GM15510 (cell line): ENCODE results near the gene TAGLN2.

Source experiments
- POLR2A ChIP-seq: IDR thresholded peaks from 3 replicates; pipeline ENCODE4 v1.6.1; 2011; ENCODE audit warnings: borderline replicate concordance; ENCODE audit not compliant: insufficient read length; ENCODE audit errors: extremely low read depth

Gene TAGLN2

GRCh38 chr1:159924791-159925718, at the start of gene TAGLN2:
TAGLN2 (minus strand) TSS chr1:159925507; CDS start chr1:159920509, 4,998 bp downstream.
- peak; percentile 98 for TF ChIP-seq POLR2A

- no peak for TF ChIP-seq POLR2A
These were observed 49.2 kb upstream of the TAGLN2 start for GRCh38 chr1:159974350-159974965.

- no peak for TF ChIP-seq POLR2A
These were observed 48.1 kb upstream of the TAGLN2 start for GRCh38 chr1:159973350-159973940.

- no peak for TF ChIP-seq POLR2A
These were observed 47.3 kb upstream of the TAGLN2 start for GRCh38 chr1:159972443-159973205.

- no peak for TF ChIP-seq POLR2A
These were observed 45.6 kb upstream of the TAGLN2 start for GRCh38 chr1:159970932-159971342.

GRCh38 chr1:159968901-159969300, 43.6 kb upstream of the TAGLN2 start:
- TF ChIP-seq POLR2A, result no peak

GRCh38 chr1:159965263-159965662, 40.0 kb upstream of the TAGLN2 start:
- no peak for TF ChIP-seq POLR2A

GRCh38 chr1:159964144-159964543, 38.8 kb upstream of the TAGLN2 start:
- no peak for TF ChIP-seq POLR2A

- TF ChIP-seq POLR2A, result no peak
These were observed 36.9 kb upstream of the TAGLN2 start for GRCh38 chr1:159962176-159962575.

- no peak for TF ChIP-seq POLR2A
These were observed 36.3 kb upstream of the TAGLN2 start for GRCh38 chr1:159961636-159962035.

- no peak for TF ChIP-seq POLR2A
These were observed 35.5 kb upstream of the TAGLN2 start for GRCh38 chr1:159960721-159961381.

- TF ChIP-seq POLR2A, result no peak
These were observed 34.1 kb upstream of the TAGLN2 start for GRCh38 chr1:159959451-159959850.

- no peak for TF ChIP-seq POLR2A
These were observed 33.5 kb upstream of the TAGLN2 start for GRCh38 chr1:159958719-159959380.

- TF ChIP-seq POLR2A, result no peak
These were observed 32.5 kb upstream of the TAGLN2 start for GRCh38 chr1:159957824-159958268.

GRCh38 chr1:159955456-159955855, 30.1 kb upstream of the TAGLN2 start:
- no peak for TF ChIP-seq POLR2A
